GM10248 (cell line): ENCODE measurements around the gene ADCY4.
"Not testable (repeated sequence)": the region's sequence is repeated elsewhere in the genome, so short reads cannot be mapped to it uniquely, and the experiment has no call there.

Experiments
- CTCF ChIA-PET: fragments of 300-600 bp; sonication (Branson Sonifier 250); formaldehyde crosslinking; extraction: SDS; loops from one replicate; lab custom pipeline; 2021; ENCODE audit warnings: antibody characterized with exemption; lab: Yijun Ruan, JAX
- POLR2A ChIA-PET: fragments of 350-650 bp; sonication (Branson Sonifier 250); formaldehyde crosslinking; extraction: SDS; loops from one replicate; lab custom pipeline; 2020; ENCODE audit warnings: antibody characterized with exemption; lab: Yijun Ruan, JAX
- DNase-seq: peaks from one replicate; pipeline ENCODE4 v3.0.0; 2012; ENCODE audit errors: extremely low spot score
- TF ChIP-seq, protein P1 (sequence below): IDR thresholded peaks from 2 replicates; pipeline ENCODE4 v1.5.1; 2012; ENCODE audit warnings: mild to moderate bottlenecking, low read depth; ENCODE audit errors: extremely low read depth, missing control alignments, control extremely low read depth

ADCY4 gene

GRCh38 chr14:24355009-24355408 lies 20.1 kb upstream of the ADCY4 start:
- DNase-seq: no peak
- POLR2A ChIA-PET: no interaction called here
- CTCF ChIA-PET: interaction anchor here (1.6 to 1.7 kb wide), 2 partner anchors 10 to 11 kb away, joined by 3 read pairs; no protein-coding TSS in a partner anchor
- TF ChIP-seq, protein P1, sequence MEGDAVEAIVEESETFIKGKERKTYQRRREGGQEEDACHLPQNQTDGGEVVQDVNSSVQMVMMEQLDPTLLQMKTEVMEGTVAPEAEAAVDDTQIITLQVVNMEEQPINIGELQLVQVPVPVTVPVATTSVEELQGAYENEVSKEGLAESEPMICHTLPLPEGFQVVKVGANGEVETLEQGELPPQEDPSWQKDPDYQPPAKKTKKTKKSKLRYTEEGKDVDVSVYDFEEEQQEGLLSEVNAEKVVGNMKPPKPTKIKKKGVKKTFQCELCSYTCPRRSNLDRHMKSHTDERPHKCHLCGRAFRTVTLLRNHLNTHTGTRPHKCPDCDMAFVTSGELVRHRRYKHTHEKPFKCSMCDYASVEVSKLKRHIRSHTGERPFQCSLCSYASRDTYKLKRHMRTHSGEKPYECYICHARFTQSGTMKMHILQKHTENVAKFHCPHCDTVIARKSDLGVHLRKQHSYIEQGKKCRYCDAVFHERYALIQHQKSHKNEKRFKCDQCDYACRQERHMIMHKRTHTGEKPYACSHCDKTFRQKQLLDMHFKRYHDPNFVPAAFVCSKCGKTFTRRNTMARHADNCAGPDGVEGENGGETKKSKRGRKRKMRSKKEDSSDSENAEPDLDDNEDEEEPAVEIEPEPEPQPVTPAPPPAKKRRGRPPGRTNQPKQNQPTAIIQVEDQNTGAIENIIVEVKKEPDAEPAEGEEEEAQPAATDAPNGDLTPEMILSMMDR: no peak

- POLR2A ChIA-PET, DNase-seq: not testable (repeated sequence)
- CTCF ChIA-PET: interaction anchor here (1.2 to 1.6 kb wide), 2 partner anchors 12 to 14 kb away, joined by 3 read pairs; no protein-coding TSS in a partner anchor
Measured at GRCh38 chr14:24354482-24354825, 19.6 kb upstream of the ADCY4 start.

DNA sequence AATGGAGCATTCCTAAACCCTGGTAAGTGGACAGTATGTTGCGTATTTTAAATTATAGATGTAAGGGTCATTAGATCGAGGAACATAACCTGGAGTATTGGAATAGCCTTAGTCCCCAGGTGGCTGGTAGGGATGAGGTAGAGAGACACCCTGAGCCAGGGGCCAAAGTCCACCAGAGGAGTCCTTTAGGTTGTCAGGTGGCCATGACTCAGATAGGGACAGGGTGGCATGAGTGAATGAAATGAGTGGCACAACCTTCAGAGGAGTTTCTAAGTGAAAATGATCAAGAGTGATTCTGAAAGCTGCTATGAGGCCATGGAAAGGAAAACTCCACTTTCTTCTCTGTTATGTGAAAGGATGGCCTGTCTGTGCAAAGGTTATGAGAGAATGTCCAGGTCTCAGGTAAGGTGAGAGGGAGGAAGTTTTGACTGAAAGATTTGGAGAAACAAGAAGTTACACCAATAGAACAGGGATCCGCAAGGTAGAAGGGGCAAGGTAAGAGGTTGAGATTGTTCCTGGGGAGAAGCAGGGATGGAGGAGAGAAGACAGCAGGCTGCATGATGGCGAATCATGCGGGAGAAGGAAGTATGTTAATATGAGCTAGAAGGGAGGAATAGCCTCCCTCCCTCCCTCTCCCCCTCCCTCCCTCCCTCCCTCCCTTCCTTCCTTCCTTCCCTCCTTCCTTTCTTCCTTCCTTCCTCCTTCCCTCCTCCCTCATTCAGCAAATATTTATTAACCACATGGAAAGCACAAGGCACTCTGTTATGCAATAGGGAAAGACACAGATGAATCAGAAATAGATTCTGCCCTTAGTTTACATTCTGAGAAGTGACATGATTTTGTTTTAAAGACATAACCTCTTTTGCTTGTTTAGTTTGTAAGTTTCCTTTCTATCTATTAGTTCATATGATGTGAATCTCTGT lies 18.9 kb upstream of the ADCY4 start:
- POLR2A ChIA-PET: no interaction called here
- CTCF ChIA-PET: interaction anchor here (1.2 to 2.0 kb wide), 3 partner anchors 12 to 78 kb away, joined by 3 to 7 read pairs (median 3); no protein-coding TSS in a partner anchor
- TF ChIP-seq, protein P1: no peak
- no peak for DNase-seq

GRCh38 chr14:24351517-24351916 lies 16.6 kb upstream of the ADCY4 start:
- TF ChIP-seq, protein P1: no peak
- ChIA-PET CTCF (interaction anchor here (1.2 to 3.2 kb wide), 5 partner anchors 11 to 85 kb away, joined by 3 to 16 read pairs (median 7); no protein-coding TSS in a partner anchor), POLR2A (no interaction called here)
- no peak for DNase-seq

DNA sequence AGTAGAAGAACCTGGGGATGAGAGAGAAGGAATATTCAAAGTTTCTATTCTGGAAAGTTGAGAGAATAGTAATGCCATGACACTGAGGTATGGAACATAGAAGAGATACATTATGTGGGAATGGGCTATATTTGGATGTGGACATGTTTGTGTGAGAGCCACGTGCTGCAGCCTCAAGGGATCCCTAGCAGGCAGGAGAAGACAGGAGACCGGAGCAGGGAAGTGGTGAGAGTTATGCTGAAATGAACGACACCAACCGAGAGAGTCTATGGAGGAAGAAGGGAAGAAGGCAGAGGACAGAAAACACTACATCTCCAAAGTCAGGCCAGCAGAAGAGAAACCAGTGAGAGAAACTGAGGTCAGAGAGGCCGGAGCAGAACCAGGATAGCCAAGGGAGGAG lies 14.9 kb upstream of the ADCY4 start:
- DNase-seq: no peak
- CTCF ChIA-PET: interaction anchor here (0.7 to 3.2 kb wide), 7 partner anchors 9 to 81 kb away, joined by 3 to 16 read pairs (median 4); partner anchors contain the start of genes NFATC4 and RIPK3
- TF ChIP-seq, protein P1: no peak
- POLR2A ChIA-PET: no interaction called here

- DNase-seq: no peak
- POLR2A ChIA-PET: no interaction called here
- TF ChIP-seq, protein P1: no peak
- CTCF ChIA-PET: interaction anchor here (1.2 to 5.7 kb wide), 4 partner anchors 10 to 84 kb away, joined by 3 to 71 read pairs (median 8); partner anchors contain the start of gene ADCY4
Measured at GRCh38 chr14:24348186-24348585, 13.3 kb upstream of the ADCY4 start.

DNA sequence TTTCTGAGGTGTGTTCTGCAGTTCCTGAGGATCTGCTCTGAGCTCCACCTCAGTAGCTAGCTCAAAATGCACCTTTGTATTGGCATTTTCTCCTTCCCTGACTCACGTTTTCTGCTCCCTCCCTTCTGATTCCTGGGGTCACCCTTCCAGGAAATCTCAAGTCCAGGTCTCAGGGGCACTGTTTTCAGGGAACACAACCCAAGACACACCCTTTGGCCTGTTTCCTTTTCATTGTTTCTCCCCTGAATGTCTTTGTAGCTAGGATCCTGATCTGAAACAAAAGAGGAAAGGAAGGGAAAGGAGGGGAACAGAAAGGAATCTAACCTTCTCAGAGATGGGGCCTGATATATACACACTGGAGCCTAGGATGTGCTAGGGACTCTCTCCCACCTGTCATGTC lies 12.3 kb upstream of the ADCY4 start:
- ChIA-PET CTCF (interaction anchor here (0.7 to 5.7 kb wide), 6 partner anchors 9 to 90 kb away, joined by 3 to 71 read pairs (median 6); partner anchors contain the start of gene ADCY4), POLR2A (no interaction called here)
- DNase-seq: no peak
- TF ChIP-seq, protein P1: no peak
